ENCODE results near the gene PCK2.

PCK2 gene

DNA sequence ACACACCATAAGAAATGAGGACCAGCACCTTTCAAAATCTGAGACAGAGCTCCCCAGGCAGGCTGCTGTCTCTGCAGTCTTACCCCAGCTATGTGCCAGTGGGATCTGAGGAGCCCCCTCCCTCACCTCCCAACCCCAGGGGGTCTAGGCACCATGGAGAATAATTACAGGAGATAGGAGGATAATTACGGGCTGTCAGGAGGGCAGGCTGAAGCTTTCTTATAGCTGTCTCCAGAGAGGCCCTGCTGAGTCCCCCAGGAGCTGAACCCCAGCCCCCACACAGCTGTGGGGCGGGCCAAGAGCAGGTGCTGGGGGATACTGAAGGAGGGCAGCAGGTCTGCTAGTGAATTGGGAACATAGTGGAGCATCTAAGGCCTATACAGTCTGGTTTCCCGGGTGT lies 16.0 kb upstream of the PCK2 start:
- Histone ChIP-seq H3K9ac (ENCODE audit: low read depth, low read length) (no peak overlapping the region), H3K27me3 (ENCODE audit: control insufficient read depth, insufficient read depth, low read length) (peaks cover 14% of the 10 kb centered on the region), H3K36me3 (ENCODE audit: control insufficient read depth, insufficient read depth, low read length) (no peaks in the 10 kb centered on the region), H3K9me3 (ENCODE audit: control insufficient read depth, insufficient read depth, low read length) (no peaks in the 10 kb centered on the region), H3K27ac (ENCODE audit: low read depth, low read length) (no peak overlapping the region), H3K4me3 (ENCODE audit: low read depth, low read length) (no peak overlapping the region), H3K4me1 (ENCODE audit: control insufficient read depth, insufficient read depth, low read length) (peaks cover 23% of the 10 kb centered on the region)

DNA sequence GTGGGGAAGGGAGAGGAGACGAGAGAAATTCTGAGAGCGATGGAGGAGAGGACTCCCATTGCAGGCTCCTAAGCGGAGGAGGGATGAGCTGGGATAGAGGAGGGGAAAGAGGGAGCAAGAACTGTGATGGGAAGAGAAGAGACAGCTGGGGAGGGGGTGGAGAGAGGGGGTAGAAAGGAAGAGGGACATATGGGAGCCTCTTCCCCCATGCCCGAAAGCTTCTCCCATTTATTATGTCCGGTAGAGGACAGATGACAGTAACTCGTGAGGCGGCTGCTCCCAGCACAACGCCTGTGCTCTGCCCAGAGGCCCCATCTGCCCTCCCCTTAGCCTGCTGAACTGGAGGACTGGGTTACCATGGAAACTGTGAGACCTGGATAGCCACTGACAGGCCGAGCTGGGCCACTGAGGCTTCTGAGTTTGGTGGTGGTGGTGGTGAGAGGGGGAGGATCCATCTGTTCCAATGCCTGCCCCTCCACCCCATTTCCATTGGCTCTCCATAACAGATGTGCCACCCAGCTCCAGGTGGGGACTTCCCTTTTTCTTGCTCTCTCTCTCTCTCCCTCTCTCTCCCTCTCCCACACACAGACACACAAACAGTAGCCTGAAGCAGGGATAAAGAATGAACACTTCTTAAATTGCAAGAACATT lies 14.5 kb upstream of the PCK2 start:
- Histone ChIP-seq H3K4me1 (ENCODE audit: control insufficient read depth, insufficient read depth, low read length) (peaks cover 23% of the 10 kb centered on the region), H3K9me3 (ENCODE audit: control insufficient read depth, insufficient read depth, low read length) (no peaks in the 10 kb centered on the region), H3K4me3 (ENCODE audit: low read depth, low read length) (no peak overlapping the region), H3K27me3 (ENCODE audit: control insufficient read depth, insufficient read depth, low read length) (peaks cover 14% of the 10 kb centered on the region), H3K9ac (ENCODE audit: low read depth, low read length) (no peak overlapping the region), H3K27ac (ENCODE audit: low read depth, low read length) (no peak overlapping the region), H3K36me3 (ENCODE audit: control insufficient read depth, insufficient read depth, low read length) (no peaks in the 10 kb centered on the region)

DNA sequence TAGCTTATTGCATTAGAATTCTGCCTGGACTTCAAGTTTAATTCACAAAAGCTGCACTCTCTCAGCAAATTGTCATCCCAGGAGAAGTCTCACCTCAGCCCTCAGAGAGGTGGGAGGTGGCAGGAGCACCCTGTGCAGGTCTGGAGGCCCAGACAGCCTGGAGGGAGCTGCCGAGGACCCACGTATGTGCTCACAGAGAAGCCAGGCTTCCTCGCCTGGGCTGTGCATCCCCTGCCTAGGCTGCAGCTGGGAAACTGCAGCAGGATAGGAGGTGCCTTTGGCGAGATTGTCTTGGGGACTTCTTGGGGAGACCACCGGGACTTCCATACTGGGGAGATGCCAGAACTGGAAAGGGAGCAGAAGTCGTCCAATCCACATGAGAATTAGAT lies 14.0 kb upstream of the PCK2 start:
- peaks cover 23% of the 10 kb centered on the region for H3K4me1 ChIP-seq (ENCODE audit: control insufficient read depth, insufficient read depth, low read length)
- H3K9ac ChIP-seq (ENCODE audit: low read depth, low read length), result no peak overlapping the region
- H3K27me3 ChIP-seq (ENCODE audit: control insufficient read depth, insufficient read depth, low read length), result peaks cover 14% of the 10 kb centered on the region
- H3K4me3 ChIP-seq (ENCODE audit: low read depth, low read length), result no peak overlapping the region
- H3K27ac ChIP-seq (ENCODE audit: low read depth, low read length), result no peak overlapping the region
- no peaks in the 10 kb centered on the region for H3K36me3 ChIP-seq (ENCODE audit: control insufficient read depth, insufficient read depth, low read length)
- no peaks in the 10 kb centered on the region for H3K9me3 ChIP-seq (ENCODE audit: control insufficient read depth, insufficient read depth, low read length)

DNA sequence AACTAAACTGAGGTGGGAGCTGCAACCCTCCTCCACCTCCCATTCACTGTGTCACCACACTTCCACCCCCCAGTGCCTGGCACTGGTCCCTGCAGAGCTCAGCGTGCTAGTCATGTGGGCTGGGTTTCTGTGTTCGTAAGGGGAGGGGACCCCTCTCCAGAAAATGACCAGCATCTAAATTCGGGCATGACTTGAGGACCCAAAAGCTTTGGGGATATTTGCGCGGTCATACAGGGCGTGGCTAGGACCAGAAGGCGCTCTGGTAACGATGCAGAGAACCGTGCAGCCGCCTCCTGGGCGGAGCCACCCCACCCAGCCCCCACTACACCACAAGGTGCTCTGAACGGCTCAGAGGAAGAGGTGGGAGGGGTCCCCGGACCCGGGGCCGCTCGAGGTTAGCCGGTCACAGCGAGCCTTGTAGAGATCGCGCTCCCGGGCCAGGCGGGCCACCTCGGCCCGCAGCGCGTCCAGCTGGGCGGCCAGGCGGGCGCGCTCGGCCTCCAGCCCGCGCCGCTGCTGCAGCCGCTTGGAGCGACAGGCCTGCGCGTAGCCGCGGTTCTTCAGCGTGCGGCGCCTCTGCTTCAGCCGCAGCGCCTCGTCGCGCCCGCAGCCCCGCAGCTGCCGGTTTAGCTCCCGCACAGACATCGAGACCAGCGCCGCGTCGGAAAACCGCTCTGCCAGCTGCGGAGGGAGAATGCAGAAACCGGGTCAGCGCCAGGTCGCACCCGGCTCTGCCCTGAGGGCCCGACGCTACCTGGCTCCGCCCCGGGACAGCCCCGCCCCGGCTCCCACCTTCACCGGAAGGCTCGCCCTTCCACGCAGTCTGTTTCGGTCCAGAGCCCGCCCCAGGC lies 13.0 kb upstream of the PCK2 start:
- H3K36me3 ChIP-seq (ENCODE audit: control insufficient read depth, insufficient read depth, low read length), result no peaks in the 10 kb centered on the region
- H3K9me3 ChIP-seq (ENCODE audit: control insufficient read depth, insufficient read depth, low read length), result no peaks in the 10 kb centered on the region
- H3K4me1 ChIP-seq (ENCODE audit: control insufficient read depth, insufficient read depth, low read length), result peaks cover 23% of the 10 kb centered on the region
- H3K27me3 ChIP-seq (ENCODE audit: control insufficient read depth, insufficient read depth, low read length), result peaks cover 14% of the 10 kb centered on the region
- peak overlapping the region; percentile 77 for H3K4me3 ChIP-seq (ENCODE audit: low read depth, low read length)
- H3K27ac ChIP-seq (ENCODE audit: low read depth, low read length), result peak overlapping the region; percentile 3
- H3K9ac ChIP-seq (ENCODE audit: low read depth, low read length), result peak overlapping the region; percentile 37

DNA sequence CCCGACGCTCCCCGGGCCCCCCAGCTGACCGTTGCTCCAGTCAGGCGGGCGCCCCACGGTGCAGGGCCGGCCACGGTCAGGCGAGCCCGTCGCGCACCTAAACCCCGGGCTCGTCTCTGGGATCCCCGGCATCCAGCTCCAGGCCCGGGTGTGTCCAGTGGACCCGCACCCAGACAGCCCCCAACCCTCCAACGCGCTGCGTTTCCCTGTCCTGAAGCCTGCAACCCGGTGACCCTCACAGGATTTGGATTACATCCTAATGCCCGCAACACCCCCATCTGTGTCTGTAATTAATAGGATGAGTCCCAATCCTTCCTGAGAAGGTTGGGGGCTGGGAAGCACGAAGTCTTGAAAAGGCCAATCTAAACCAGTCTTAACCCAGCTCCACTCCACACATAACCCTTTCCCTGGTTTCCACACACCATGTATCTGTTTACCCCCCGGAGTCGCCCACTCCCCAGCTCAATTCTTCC lies 12.3 kb upstream of the PCK2 start:
- Histone ChIP-seq H3K27ac (ENCODE audit: low read depth, low read length) (no peak overlapping the region), H3K4me3 (ENCODE audit: low read depth, low read length) (peak overlapping the region; percentile 77), H3K4me1 (ENCODE audit: control insufficient read depth, insufficient read depth, low read length) (peaks cover 23% of the 10 kb centered on the region), H3K9me3 (ENCODE audit: control insufficient read depth, insufficient read depth, low read length) (no peaks in the 10 kb centered on the region), H3K27me3 (ENCODE audit: control insufficient read depth, insufficient read depth, low read length) (peaks cover 14% of the 10 kb centered on the region), H3K36me3 (ENCODE audit: control insufficient read depth, insufficient read depth, low read length) (no peaks in the 10 kb centered on the region), H3K9ac (ENCODE audit: low read depth, low read length) (no peak overlapping the region)

DNA sequence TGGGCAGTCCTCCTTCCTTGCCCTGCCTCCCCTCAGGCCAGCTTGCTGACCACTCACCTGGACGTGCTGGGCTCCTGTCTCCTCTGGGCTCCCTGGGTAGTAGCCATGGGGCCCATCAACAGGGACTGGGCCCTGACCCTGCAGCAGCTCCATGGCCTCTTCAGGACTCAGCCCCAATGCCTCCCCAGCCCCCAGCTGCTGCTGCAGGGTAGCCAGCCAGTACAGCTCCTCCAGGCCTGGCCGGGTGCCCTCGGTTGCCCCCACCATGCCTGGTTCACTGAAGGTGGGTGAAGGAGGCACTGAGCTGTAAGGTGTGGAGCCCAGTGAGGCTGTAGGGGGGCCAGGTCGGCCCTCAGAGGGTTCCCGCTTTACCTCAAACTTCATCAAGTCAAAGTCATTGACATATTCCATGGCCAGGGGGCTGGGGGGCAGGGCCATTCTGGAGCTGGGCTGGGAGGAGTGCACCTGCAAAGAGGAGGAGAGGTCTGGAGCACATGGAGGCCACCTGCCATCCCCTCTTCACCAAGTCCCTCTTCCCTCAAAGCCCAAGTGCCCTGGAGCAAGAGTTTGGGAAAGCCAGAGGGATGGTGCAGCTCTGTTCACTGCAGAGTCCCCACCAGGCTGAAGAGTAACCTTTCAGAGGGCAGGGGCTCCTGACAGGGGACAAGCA lies 11.6 kb upstream of the PCK2 start:
- Histone ChIP-seq H3K9ac (ENCODE audit: low read depth, low read length) (no peak overlapping the region), H3K9me3 (ENCODE audit: control insufficient read depth, insufficient read depth, low read length) (no peaks in the 10 kb centered on the region), H3K4me3 (ENCODE audit: low read depth, low read length) (no peak overlapping the region), H3K36me3 (ENCODE audit: control insufficient read depth, insufficient read depth, low read length) (no peaks in the 10 kb centered on the region), H3K4me1 (ENCODE audit: control insufficient read depth, insufficient read depth, low read length) (peaks cover 23% of the 10 kb centered on the region), H3K27me3 (ENCODE audit: control insufficient read depth, insufficient read depth, low read length) (peaks cover 14% of the 10 kb centered on the region), H3K27ac (ENCODE audit: low read depth, low read length) (no peak overlapping the region)

DNA sequence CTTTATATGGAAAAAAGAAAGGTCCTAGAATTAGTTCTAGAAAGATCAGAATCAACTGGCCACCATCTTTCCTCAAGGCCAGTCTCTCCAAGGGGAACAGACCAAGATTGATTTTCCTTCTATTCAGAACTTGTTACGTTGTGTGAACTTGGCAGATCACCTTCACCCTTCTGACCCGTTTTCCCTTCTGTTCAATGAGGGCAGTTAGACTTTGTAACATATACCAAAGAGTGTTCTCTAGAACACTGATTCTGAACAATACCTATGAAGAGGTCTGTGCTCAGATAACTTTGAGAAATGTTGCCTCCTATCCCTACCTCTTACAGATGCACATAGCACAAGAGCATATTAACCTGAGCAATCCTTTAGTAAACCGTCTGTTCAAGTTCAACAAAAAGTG lies 10.6 kb upstream of the PCK2 start:
- H3K9me3 ChIP-seq (ENCODE audit: control insufficient read depth, insufficient read depth, low read length), result no peaks in the 10 kb centered on the region
- peaks cover 14% of the 10 kb centered on the region for H3K27me3 ChIP-seq (ENCODE audit: control insufficient read depth, insufficient read depth, low read length)
- peaks cover 23% of the 10 kb centered on the region for H3K4me1 ChIP-seq (ENCODE audit: control insufficient read depth, insufficient read depth, low read length)
- no peaks in the 10 kb centered on the region for H3K36me3 ChIP-seq (ENCODE audit: control insufficient read depth, insufficient read depth, low read length)
- H3K27ac ChIP-seq (ENCODE audit: low read depth, low read length), result no peak overlapping the region
- H3K9ac ChIP-seq (ENCODE audit: low read depth, low read length), result no peak overlapping the region
- H3K4me3 ChIP-seq (ENCODE audit: low read depth, low read length), result no peak overlapping the region

DNA sequence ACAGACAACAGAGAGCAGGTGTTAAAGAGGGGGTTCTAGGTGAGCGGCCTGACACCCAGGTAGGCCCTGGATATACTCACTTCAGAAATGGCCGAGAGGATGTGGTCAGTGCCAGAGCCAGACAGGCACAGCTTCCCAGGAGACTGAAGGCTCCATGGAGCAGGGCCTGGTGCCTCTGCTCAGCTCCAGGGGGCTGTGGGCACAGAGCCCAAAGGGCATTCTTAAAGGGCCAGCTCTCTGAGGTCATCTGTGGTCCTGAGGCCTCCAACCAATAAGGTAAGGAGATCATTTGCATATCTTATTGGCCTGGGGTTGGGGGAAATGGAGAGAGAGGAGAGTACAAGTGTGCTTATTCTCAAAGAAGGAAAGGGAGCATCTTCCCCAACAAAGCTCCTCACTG lies 9.7 kb upstream of the PCK2 start:
- Histone ChIP-seq H3K36me3 (ENCODE audit: control insufficient read depth, insufficient read depth, low read length) (no peaks in the 10 kb centered on the region), H3K27ac (ENCODE audit: low read depth, low read length) (no peak overlapping the region), H3K4me1 (ENCODE audit: control insufficient read depth, insufficient read depth, low read length) (peaks cover 18% of the 10 kb centered on the region), H3K9me3 (ENCODE audit: control insufficient read depth, insufficient read depth, low read length) (no peaks in the 10 kb centered on the region), H3K9ac (ENCODE audit: low read depth, low read length) (no peak overlapping the region), H3K4me3 (ENCODE audit: low read depth, low read length) (no peak overlapping the region), H3K27me3 (ENCODE audit: control insufficient read depth, insufficient read depth, low read length) (peaks cover 14% of the 10 kb centered on the region)

DNA sequence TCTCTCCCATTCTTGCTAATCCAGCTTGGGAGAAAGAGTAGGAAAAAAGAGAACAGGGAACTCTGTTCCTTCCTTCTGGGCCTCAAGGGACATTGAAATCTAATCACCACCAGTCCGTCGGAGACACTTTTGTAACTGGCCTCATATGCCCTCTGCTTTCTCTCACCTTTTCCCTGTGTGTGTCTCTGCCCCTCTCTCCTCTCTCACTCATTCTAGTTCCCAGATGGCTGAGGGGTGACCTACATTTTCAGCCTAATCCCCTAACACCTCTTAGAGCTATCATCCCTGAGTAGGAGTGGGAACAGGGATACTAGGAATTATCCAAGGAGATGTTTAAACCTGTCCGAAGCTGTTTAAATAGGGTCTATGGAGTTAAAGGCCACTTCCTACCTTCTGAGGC lies 8.9 kb upstream of the PCK2 start:
- H3K9ac ChIP-seq (ENCODE audit: low read depth, low read length), result no peak overlapping the region
- peaks cover 12% of the 10 kb centered on the region for H3K4me1 ChIP-seq (ENCODE audit: control insufficient read depth, insufficient read depth, low read length)
- H3K36me3 ChIP-seq (ENCODE audit: control insufficient read depth, insufficient read depth, low read length), result no peaks in the 10 kb centered on the region
- H3K4me3 ChIP-seq (ENCODE audit: low read depth, low read length), result no peak overlapping the region
- H3K27ac ChIP-seq (ENCODE audit: low read depth, low read length), result no peak overlapping the region
- H3K9me3 ChIP-seq (ENCODE audit: control insufficient read depth, insufficient read depth, low read length), result no peaks in the 10 kb centered on the region
- peaks cover 14% of the 10 kb centered on the region for H3K27me3 ChIP-seq (ENCODE audit: control insufficient read depth, insufficient read depth, low read length)

DNA sequence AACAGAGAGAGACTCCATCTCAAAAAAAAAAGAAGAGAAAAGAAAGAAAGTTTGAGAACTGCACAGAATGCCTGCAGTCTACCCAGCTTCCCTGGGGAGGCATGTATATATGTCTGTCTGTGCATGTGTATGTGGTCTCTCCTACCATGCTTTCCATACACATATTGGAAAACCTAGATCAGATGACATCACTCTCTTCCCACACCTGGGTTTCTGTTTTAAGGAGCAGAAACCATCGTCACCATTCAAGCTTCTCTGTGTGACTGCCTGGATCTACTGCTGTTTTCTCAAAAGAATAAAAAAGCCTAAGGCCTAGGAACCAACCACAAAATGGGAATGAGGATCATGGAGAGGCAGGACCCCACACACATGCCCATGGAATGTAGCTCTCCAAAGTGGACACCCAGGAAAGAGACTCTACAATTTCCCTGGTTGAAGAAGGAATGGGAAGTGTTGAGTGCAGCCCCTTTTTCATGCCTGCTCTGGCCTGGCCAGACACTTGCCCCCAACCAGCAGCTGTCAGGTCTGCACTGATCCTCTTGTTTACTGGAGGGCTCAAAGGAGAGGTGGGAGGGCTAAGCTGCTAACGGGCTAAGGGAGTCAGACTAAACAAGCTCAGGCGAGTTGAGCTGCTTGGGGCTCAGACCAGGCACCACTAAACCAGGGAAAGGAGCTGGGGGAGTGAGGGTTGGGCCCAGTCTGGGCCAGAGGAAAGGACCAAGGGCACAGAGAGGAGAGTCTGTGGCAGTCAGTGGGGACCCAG lies 7.7 kb upstream of the PCK2 start:
- H3K27me3 ChIP-seq (ENCODE audit: control insufficient read depth, insufficient read depth, low read length), result peaks cover 14% of the 10 kb centered on the region
- no peak overlapping the region for H3K4me3 ChIP-seq (ENCODE audit: low read depth, low read length)
- H3K27ac ChIP-seq (ENCODE audit: low read depth, low read length), result no peak overlapping the region

More for the DNA sequence above, 7.7 kb upstream of the PCK2 start:
- H3K4me1 ChIP-seq (ENCODE audit: control insufficient read depth, insufficient read depth, low read length), result 0 out of 2 replicates have a peak, but pooled peaks cover 5% of the 10 kb centered on the region
- H3K9me3 ChIP-seq (ENCODE audit: control insufficient read depth, insufficient read depth, low read length), result no peaks in the 10 kb centered on the region
- no peaks in the 10 kb centered on the region for H3K36me3 ChIP-seq (ENCODE audit: control insufficient read depth, insufficient read depth, low read length)
- no peak overlapping the region for H3K9ac ChIP-seq (ENCODE audit: low read depth, low read length)

All from HUES48 (cell line).